PC-9 (cell line): ENCODE measurements around the gene PRR15L. TPM values are rescaled to one million over a fixed set of nuclear protein-coding genes. Genes with fewer than 3 reads are reported as not detected.
"Not testable (repeated sequence)": the region's sequence is repeated elsewhere in the genome, so short reads cannot be mapped to it uniquely, and the experiment has no call there.

ENCODE experiments used
- BruUV-seq: library from RNA; stranded (reverse); fragments of 400-500 nt; replicated peaks from 2 replicates; lab custom pipeline; 2021; lab: Mats Ljungman, UMichigan
- CTCF ChIA-PET: fragments of 300-600 bp; sonication (Branson Sonifier 250); formaldehyde crosslinking; loops from one replicate; lab custom pipeline; 2022; ENCODE audit warnings: antibody characterized with exemption; lab: Charles Lee
- POLR2A ChIA-PET: fragments of 300-600 bp; sonication (Branson Sonifier 250); formaldehyde crosslinking; loops from one replicate; lab custom pipeline; 2022; ENCODE audit warnings: antibody characterized with exemption; ENCODE audit not compliant: unreplicated experiment; lab: Charles Lee
- DNase-seq, 2 experiments: peaks; one replicate each; pipeline versions ENCODE4 v3.0.0 to v3.0.0-alpha.2; 2015 to 2022; ENCODE audit warnings: mixed read lengths in 1 of 2
- H2AFZ ChIP-seq: fragments of 200-600 bp; sonication (generic); 2 replicates; pipeline ENCODE4 v1.8.1; 2017; ENCODE audit warnings: antibody characterized with exemption
- H3F3A ChIP-seq: fragments of 200-600 bp; sonication (generic); 2 replicates; pipeline ENCODE4 v1.8.1; 2017; ENCODE audit warnings: antibody characterized with exemption, mild to moderate bottlenecking, low read depth; ENCODE audit not compliant: insufficient read depth
- H3K27ac ChIP-seq: fragments of 200-600 bp; sonication (generic); 2 replicates; pipeline ENCODE4 v1.6.1; 2016; ENCODE audit warnings: mixed run types
- H3K27me3 ChIP-seq: fragments of 200-600 bp; sonication (generic); 2 replicates; pipeline ENCODE4 v1.6.1; 2016; ENCODE audit warnings: low read depth, mixed run types; ENCODE audit not compliant: insufficient read depth
- H3K36me3 ChIP-seq: fragments of 200-600 bp; sonication (generic); 2 replicates; pipeline ENCODE4 v1.6.1; 2016; ENCODE audit warnings: low read depth, mixed run types
- H3K4me1 ChIP-seq: fragments of 200-600 bp; sonication (generic); replicated peaks from 2 replicates; pipeline ENCODE4 v1.6.1; 2016; ENCODE audit warnings: mixed run types; ENCODE audit not compliant: insufficient read depth
- H3K4me2 ChIP-seq: fragments of 200-600 bp; sonication (generic); 2 replicates; pipeline ENCODE4 v1.6.1; 2017; ENCODE audit warnings: mixed run types
- H3K4me3 ChIP-seq: fragments of 200-600 bp; sonication (generic); 2 replicates; pipeline ENCODE4 v1.6.1; 2016; ENCODE audit warnings: mixed run types
- H3K79me2 ChIP-seq: fragments of 200-600 bp; sonication (generic); 2 replicates; pipeline ENCODE4 v1.6.1; 2017; ENCODE audit warnings: low read depth, mixed run types
- H3K9me2 ChIP-seq: fragments of 200-600 bp; sonication (generic); 2 replicates; pipeline ENCODE4 v1.8.1; 2017; ENCODE audit warnings: mild to moderate bottlenecking; ENCODE audit not compliant: insufficient read depth
- H3K9me3 ChIP-seq: fragments of 200-600 bp; sonication (generic); 2 replicates; pipeline ENCODE4 v1.8.1; 2016; ENCODE audit warnings: low read depth; ENCODE audit not compliant: insufficient read depth
- H4K20me1 ChIP-seq: fragments of 200-600 bp; sonication (generic); 2 replicates; pipeline ENCODE4 v1.8.1; 2017; ENCODE audit not compliant: insufficient read depth
- EZH2 ChIP-seq: fragments of 200-600 bp; sonication (generic); IDR thresholded peaks from 2 replicates; pipeline ENCODE4 v1.8.0; 2017; ENCODE audit warnings: antibody characterized with exemption, low read depth
- intact Hi-C: fragments of 100-400 bp; cut with micrococcal nuclease; formaldehyde crosslinking; loops from one replicate; pipeline ENCODE4 v1.10.0; 2022; ENCODE audit not compliant: unreplicated experiment
- total RNA-seq: library from RNA; stranded (reverse); gene quantifications from 2 replicates; pipeline ENCODE4 v1.2.3, GENCODE V29; 2021
- TF ChIP-seq, protein P1 (sequence below): fragments of 200-600 bp; sonication (generic); conservative IDR thresholded peaks from 2 replicates; pipeline ENCODE4 v1.6.1; 2017; ENCODE audit warnings: mixed run types, antibody characterized with exemption, mild to moderate bottlenecking, moderate library complexity

Gene PRR15L
- total RNA-seq, 1 experiment from 2014 or later, result 5.3 TPM

DNA sequence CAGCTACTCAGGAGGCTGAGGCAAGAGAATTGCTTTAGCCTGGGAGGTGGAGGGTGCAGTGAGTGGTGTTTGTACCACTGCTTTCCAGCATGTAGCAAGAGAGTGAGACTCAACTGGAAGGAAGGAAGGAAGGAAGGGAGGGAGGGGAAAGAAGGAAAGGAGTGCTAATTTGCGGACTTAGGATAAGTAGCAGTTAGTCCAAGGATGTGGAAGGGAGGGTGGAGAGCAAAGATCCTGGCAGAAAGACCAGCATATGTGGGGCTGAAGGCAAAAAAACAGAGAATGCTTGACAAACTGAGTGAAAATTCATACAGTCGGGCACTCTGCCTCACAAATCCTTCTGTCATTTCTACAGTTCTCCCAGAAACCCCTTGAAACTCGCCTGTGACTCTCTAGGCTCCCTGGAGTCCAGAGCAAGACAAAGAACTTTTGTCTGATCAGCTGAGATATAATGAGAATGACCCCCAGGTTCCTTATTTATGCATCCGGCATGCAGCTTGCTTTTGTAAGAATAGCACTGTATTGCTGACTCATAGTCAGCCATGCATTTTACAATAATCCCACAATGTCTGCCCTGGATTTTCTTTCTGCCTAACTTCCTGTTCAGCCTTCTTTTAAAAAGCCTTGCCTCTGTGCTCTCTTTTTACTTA is 44.7 kb upstream of the PRR15L start:
- Histone ChIP-seq H3K4me2 (peak overlapping the region; percentile 64), H3K27ac (peak overlapping the region; percentile 90), H3K9me3 (no peaks in the 10 kb centered on the region), H3K27me3 (no peaks in the 10 kb centered on the region), H3K4me1 (peaks cover 34% of the 10 kb centered on the region), H3K9me2 (no peaks in the 10 kb centered on the region), H2AFZ (peak overlapping the region; percentile 85), H3K79me2 (no peaks in the 10 kb centered on the region), H4K20me1 (no peaks in the 10 kb centered on the region), H3K4me3 (no peak overlapping the region), H3F3A (peaks cover 17% of the 10 kb centered on the region; the same call in 1 of the 2 replicates), H3K36me3 (no peaks in the 10 kb centered on the region)
- BruUV-seq, result no TSS peak
- DNase-seq, result peak; percentile 15 to 89
- POLR2A ChIA-PET, result interaction anchor here (0.6 kb wide), 1 partner anchor 35 kb away, joined by 3 read pairs; no protein-coding TSS in a partner anchor
- no peak for TF ChIP-seq EZH2
- TF ChIP-seq, protein P1, sequence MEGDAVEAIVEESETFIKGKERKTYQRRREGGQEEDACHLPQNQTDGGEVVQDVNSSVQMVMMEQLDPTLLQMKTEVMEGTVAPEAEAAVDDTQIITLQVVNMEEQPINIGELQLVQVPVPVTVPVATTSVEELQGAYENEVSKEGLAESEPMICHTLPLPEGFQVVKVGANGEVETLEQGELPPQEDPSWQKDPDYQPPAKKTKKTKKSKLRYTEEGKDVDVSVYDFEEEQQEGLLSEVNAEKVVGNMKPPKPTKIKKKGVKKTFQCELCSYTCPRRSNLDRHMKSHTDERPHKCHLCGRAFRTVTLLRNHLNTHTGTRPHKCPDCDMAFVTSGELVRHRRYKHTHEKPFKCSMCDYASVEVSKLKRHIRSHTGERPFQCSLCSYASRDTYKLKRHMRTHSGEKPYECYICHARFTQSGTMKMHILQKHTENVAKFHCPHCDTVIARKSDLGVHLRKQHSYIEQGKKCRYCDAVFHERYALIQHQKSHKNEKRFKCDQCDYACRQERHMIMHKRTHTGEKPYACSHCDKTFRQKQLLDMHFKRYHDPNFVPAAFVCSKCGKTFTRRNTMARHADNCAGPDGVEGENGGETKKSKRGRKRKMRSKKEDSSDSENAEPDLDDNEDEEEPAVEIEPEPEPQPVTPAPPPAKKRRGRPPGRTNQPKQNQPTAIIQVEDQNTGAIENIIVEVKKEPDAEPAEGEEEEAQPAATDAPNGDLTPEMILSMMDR, result no peak
- CTCF ChIA-PET, result interaction anchor here (0.6 kb wide), 1 partner anchor 876 kb away, joined by 3 read pairs; no protein-coding TSS in a partner anchor
- intact Hi-C loops, result no loop called here

DNA sequence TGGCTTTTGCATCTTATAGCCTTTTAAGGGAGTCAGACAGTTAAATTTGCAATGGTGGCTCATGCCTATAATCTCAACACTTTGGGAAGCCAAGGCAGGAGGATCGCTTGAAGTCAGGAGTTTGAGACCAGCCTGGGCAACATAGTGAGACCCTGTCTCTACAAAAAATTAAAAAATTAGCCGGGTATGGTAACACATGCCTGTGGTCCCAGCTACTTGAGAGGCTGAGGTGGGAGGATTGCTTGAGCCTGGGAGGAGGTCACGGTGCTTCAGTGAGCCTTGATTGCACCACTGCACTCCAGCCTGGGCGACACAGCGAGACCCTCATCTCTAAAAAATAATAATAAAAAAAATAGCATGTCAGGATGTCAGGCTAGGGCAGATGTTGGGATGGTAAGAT is 44.0 kb upstream of the PRR15L start:
- H3K9me2 ChIP-seq, H3K4me2 ChIP-seq, H3K4me3 ChIP-seq, H3K27me3 ChIP-seq, BruUV-seq, POLR2A ChIA-PET, H2AFZ ChIP-seq, H3K9me3 ChIP-seq, H4K20me1 ChIP-seq, DNase-seq, H3K79me2 ChIP-seq, intact Hi-C loops, H3K36me3 ChIP-seq: not testable (repeated sequence)
- H3K4me1 ChIP-seq, result peaks cover 34% of the 10 kb centered on the region
- peaks cover 17% of the 10 kb centered on the region; the same call in 1 of the 2 replicates for H3F3A ChIP-seq
- H3K27ac ChIP-seq, result peak overlapping the region; percentile 90
- CTCF ChIA-PET, result interaction anchor here (0.6 kb wide), 1 partner anchor 877 kb away, joined by 3 read pairs; no protein-coding TSS in a partner anchor

- H4K20me1 ChIP-seq, result no peaks in the 10 kb centered on the region
- H3K27me3 ChIP-seq, result no peaks in the 10 kb centered on the region
- H3F3A ChIP-seq, result peaks cover 17% of the 10 kb centered on the region; the same call in 1 of the 2 replicates
- no peaks in the 10 kb centered on the region for H3K9me3 ChIP-seq
- H3K9me2 ChIP-seq, result no peaks in the 10 kb centered on the region
- H3K79me2 ChIP-seq, result no peaks in the 10 kb centered on the region
- H3K4me1 ChIP-seq, result peaks cover 34% of the 10 kb centered on the region
- no peak overlapping the region for H3K4me2 ChIP-seq
- intact Hi-C loops, result no loop called here
- DNase-seq, result no peak
- POLR2A ChIA-PET, result no interaction called here
- H3K27ac ChIP-seq, result no peak overlapping the region
- no peaks in the 10 kb centered on the region for H3K36me3 ChIP-seq
- H2AFZ ChIP-seq, result no peak overlapping the region
- H3K4me3 ChIP-seq, result no peak overlapping the region
- BruUV-seq, result no TSS peak
- CTCF ChIA-PET, result no interaction called here
- no peak for TF ChIP-seq EZH2
- TF ChIP-seq, protein P1, result no peak
Observed at GRCh38 chr17:48001197-48001596, 43.5 kb upstream of the PRR15L start.
